Gastroesophageal sphincter (tissue), 3 donors: ENCODE measurements around the gene DNTTIP2.

Experiments used
- EP300 ChIP-seq: sonication (generic); formaldehyde crosslinking; IDR thresholded peaks from one replicate; pipeline ENCODE4 v1.6.1; 2017; ENCODE audit warnings: antibody characterized with exemption, mild to moderate bottlenecking
- POLR2A ChIP-seq, 2 donors: fragments of 450-650 bp; IDR thresholded peaks; one replicate each; pipeline ENCODE4 v1.6.1; 2017; ENCODE audit warnings: antibody characterized with exemption in 2 of 2, mild to moderate bottlenecking in 2 of 2, moderate library complexity in 1 of 2
- TF ChIP-seq, protein P1 (sequence below), 4 experiments: fragments of 200-600 bp in 2 of 4; fragments of 450-650 bp in 2 of 4; sonication (generic) in 1 of 4; IDR thresholded peaks; one replicate each; pipeline ENCODE4 v1.5.1; 2017 to 2019; ENCODE audit warnings: antibody characterized with exemption in 4 of 4, mild to moderate bottlenecking in 2 of 4, moderate library complexity in 2 of 4

GRCh38 chr1:93869653-93870052, 9.4 kb downstream of the DNTTIP2 start:
- TF ChIP-seq, protein P1, sequence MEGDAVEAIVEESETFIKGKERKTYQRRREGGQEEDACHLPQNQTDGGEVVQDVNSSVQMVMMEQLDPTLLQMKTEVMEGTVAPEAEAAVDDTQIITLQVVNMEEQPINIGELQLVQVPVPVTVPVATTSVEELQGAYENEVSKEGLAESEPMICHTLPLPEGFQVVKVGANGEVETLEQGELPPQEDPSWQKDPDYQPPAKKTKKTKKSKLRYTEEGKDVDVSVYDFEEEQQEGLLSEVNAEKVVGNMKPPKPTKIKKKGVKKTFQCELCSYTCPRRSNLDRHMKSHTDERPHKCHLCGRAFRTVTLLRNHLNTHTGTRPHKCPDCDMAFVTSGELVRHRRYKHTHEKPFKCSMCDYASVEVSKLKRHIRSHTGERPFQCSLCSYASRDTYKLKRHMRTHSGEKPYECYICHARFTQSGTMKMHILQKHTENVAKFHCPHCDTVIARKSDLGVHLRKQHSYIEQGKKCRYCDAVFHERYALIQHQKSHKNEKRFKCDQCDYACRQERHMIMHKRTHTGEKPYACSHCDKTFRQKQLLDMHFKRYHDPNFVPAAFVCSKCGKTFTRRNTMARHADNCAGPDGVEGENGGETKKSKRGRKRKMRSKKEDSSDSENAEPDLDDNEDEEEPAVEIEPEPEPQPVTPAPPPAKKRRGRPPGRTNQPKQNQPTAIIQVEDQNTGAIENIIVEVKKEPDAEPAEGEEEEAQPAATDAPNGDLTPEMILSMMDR (IDR thresholded peaks at IDR 0.05) = no peak
- TF ChIP-seq POLR2A (IDR thresholded peaks at IDR 0.05) (no peak), EP300 (no peak)
